ENCODE data around the gene MGAT5.
"Not testable (repeated sequence)": the region's sequence is repeated elsewhere in the genome, so short reads cannot be mapped to it uniquely, and the experiment has no call there.

Gene MGAT5

DNA sequence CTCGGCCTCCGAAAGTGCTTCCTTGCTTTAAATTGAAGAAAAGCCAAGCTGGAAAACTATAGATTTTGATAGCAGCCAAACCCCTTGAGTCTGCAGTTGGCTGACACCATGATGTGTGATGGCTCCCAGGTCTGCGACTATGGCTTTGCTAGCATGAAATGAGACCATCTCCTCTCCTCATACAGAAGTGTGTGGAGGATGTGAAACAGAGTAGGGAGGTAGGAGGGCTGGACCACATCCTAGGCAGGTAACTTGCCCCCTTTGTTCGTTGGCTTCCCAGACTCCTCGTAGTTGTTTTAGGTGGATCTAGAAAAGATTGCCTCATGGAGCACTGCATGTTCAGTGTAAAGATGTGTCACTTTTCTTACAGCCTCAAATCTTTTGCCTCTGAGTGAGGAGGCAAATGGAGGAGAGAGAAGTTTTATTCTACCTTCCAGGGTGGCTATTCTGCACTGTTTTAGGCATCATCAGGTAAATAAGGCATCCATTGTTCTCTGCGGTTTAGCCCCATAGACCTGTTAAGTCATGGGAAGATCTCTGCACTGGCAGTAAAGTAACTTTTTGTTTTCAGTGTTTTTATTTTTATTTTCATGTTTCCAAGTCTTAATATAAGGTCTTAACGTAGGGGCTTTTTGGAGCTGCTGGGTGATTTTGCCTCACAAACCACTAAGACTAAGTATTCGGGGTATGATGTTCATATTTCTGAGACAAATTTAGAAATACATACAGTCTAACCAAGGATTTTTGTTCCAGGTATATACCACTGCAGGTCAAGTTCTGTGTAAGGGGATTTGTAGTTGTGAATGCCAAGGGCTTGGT, 40.1 kb downstream of the MGAT5 start:
- DNase-seq = no peak
- no peak overlapping the region for H3K4me3 ChIP-seq (ENCODE audit: low read depth, low read length)
- H3K27ac ChIP-seq = no peak overlapping the region
- in situ Hi-C loops (cut with HindIII; ENCODE audit: low pct_ligation_motif_present, low sequenced_read_pairs) = no loop called here
- no peaks in the 10 kb centered on the region for H3K36me3 ChIP-seq (replicated peaks)
- TF ChIP-seq CTCF (IDR thresholded peaks at IDR 0.05; ENCODE audit: low read depth, low read length, missing control alignments) = no peak
- no peaks in the 10 kb centered on the region for H3K27me3 ChIP-seq (replicated peaks)

DNA sequence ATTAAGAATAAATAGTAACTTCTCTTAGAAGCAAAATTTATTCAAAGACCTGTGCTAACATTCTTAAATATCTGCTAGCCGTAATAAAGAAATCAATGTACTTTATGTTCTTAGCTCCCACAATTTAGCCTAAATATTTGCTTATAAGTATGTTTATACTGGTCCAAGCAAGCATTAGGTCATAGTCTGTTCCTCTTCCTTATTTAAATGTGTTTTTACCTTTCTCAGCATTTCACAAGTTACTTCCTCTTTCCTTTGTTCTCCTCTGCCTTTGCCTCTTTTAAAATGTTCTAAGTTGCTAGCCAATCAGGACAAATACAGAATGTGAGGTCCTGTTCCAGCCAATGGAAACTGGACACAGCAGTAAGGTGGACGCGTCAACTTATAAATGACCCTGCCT, 40.7 kb downstream of the MGAT5 start:
- DNase-seq; H3K36me3 ChIP-seq (replicated peaks); H3K27me3 ChIP-seq (replicated peaks); H3K27ac ChIP-seq; H3K4me3 ChIP-seq (ENCODE audit: low read depth, low read length); in situ Hi-C loops (cut with HindIII; ENCODE audit: low pct_ligation_motif_present, low sequenced_read_pairs): not testable (repeated sequence)

- in situ Hi-C loops (cut with HindIII; ENCODE audit: low pct_ligation_motif_present, low sequenced_read_pairs) = no loop called here
- H3K36me3 ChIP-seq (replicated peaks) = no peaks in the 10 kb centered on the region
- H3K27me3 ChIP-seq (replicated peaks) = no peaks in the 10 kb centered on the region
- no peak for DNase-seq
- no peak for TF ChIP-seq CTCF (IDR thresholded peaks at IDR 0.05; ENCODE audit: low read depth, low read length, missing control alignments)
- no peak overlapping the region for H3K4me3 ChIP-seq (ENCODE audit: low read depth, low read length)
- H3K27ac ChIP-seq = no peak overlapping the region
These were observed 41.6 kb downstream of the MGAT5 start for GRCh38 chr2:134295441-134295840.

- in situ Hi-C loops (cut with HindIII; ENCODE audit: low pct_ligation_motif_present, low sequenced_read_pairs) = no loop called here
- Histone ChIP-seq H3K27me3 (replicated peaks) (no peaks in the 10 kb centered on the region), H3K4me3 (ENCODE audit: low read depth, low read length) (no peak overlapping the region), H3K36me3 (replicated peaks) (no peaks in the 10 kb centered on the region), H3K27ac (no peak overlapping the region)
- DNase-seq = no peak
- no peak for TF ChIP-seq CTCF (IDR thresholded peaks at IDR 0.05; ENCODE audit: low read depth, low read length, missing control alignments)
These were observed 42.4 kb downstream of the MGAT5 start for GRCh38 chr2:134296301-134296700.

DNA sequence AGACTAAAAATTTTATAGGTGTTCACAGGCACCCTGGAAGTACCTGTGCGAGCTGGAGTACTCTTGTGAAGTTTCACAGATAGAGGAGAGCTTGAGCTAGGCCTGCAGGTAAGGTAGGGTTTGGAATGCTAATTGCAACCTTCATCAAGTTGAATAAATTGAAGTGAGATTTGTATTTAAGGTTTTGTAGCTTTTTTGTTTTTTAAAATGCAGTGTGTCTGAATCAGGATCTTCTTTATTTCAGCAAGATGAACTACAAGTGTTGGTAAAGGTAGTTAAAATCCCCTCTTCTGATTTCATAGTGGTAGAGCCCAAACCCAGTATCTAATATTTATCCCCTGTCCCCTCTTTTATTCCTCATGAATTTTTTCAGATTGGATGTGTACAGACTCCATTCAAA, 45.5 kb downstream of the MGAT5 start:
- TF ChIP-seq CTCF (IDR thresholded peaks at IDR 0.05; ENCODE audit: low read depth, low read length, missing control alignments) = no peak
- Histone ChIP-seq H3K27ac (no peak overlapping the region), H3K4me3 (ENCODE audit: low read depth, low read length) (no peak overlapping the region), H3K27me3 (replicated peaks) (no peaks in the 10 kb centered on the region), H3K36me3 (replicated peaks) (no peaks in the 10 kb centered on the region)
- in situ Hi-C loops (cut with HindIII; ENCODE audit: low pct_ligation_motif_present, low sequenced_read_pairs) = no loop called here
- DNase-seq = no peak

DNA sequence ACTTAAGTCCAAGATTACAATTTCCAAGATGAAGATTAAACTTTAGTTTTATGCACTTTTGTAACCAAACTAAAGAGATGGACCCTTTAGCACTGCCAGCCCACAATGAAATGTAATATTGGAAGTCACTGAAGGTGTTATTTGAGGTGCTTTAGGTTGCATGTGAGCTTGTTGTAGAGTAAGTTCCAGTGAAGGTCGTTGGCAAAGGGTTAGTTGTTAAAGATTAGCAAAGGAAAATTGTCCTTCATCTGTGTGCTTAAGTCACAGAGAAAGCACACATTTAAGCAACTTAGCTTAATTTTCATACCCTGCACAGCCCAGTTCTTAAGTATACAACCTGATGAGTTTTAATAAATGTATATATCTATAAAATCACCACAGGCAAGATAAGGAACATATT, 46.7 kb downstream of the MGAT5 start:
- no peak for TF ChIP-seq CTCF (IDR thresholded peaks at IDR 0.05; ENCODE audit: low read depth, low read length, missing control alignments)
- DNase-seq = no peak
- Histone ChIP-seq H3K27me3 (replicated peaks) (no peaks in the 10 kb centered on the region), H3K4me3 (ENCODE audit: low read depth, low read length) (no peak overlapping the region), H3K36me3 (replicated peaks) (no peaks in the 10 kb centered on the region), H3K27ac (no peak overlapping the region)
- in situ Hi-C loops (cut with HindIII; ENCODE audit: low pct_ligation_motif_present, low sequenced_read_pairs) = no loop called here

Measured in brain microvascular endothelial cell (primary cell).